Measurements from ENCODE around the gene TOGARAM2.

DNA sequence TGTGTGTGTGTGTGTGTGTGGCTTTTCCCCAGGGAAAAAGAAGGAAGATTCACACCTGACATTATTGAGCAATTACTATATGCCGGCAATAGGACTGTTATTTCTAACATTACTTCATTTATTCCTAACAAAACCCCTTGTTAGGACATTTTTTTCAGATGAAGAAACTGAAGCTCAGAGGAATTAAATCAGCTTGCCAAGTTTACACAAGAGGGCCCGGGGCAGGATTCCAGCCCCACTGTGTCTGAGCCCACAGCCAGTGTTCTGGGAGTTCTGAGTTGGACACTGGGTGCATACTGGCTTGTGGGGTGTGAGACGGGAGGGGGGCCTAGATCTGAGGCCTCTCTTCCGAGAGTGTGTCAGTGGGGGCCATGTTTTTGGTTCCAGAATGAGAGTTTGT, 9.9 kb downstream of the TOGARAM2 start:
- TF ChIP-seq, protein P1, sequence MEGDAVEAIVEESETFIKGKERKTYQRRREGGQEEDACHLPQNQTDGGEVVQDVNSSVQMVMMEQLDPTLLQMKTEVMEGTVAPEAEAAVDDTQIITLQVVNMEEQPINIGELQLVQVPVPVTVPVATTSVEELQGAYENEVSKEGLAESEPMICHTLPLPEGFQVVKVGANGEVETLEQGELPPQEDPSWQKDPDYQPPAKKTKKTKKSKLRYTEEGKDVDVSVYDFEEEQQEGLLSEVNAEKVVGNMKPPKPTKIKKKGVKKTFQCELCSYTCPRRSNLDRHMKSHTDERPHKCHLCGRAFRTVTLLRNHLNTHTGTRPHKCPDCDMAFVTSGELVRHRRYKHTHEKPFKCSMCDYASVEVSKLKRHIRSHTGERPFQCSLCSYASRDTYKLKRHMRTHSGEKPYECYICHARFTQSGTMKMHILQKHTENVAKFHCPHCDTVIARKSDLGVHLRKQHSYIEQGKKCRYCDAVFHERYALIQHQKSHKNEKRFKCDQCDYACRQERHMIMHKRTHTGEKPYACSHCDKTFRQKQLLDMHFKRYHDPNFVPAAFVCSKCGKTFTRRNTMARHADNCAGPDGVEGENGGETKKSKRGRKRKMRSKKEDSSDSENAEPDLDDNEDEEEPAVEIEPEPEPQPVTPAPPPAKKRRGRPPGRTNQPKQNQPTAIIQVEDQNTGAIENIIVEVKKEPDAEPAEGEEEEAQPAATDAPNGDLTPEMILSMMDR (IDR thresholded peaks at IDR 0.05): no peak
- TF ChIP-seq POLR2A (IDR thresholded peaks at IDR 0.05) (no peak), POLR2AphosphoS5 (IDR thresholded peaks at IDR 0.05) (no peak), EP300 (IDR thresholded peaks at IDR 0.05) (no peak)
